Keratinocyte (primary cell): ENCODE measurements around the gene MAD1L1. TPM values are rescaled to one million over a fixed set of nuclear protein-coding genes. Genes with fewer than 3 reads are reported as not detected.

Experiments used
- DNase-seq: peaks from one replicate; pipeline ENCODE4 v3.0.0-alpha.2; 2011; ENCODE audit warnings: low read depth, missing footprints, low spot score
- FAIRE-seq: peaks from 2 replicates; lab custom pipeline; 2011; peaks lifted over from hg19 to GRCh38; lab: Jason Lieb, UNC
- H2AFZ ChIP-seq: 2 replicates; pipeline ENCODE4 v1.6.0; 2012; ENCODE audit warnings: low read length, control low read depth, inconsistent platforms; ENCODE audit not compliant: control insufficient read depth
- H3K27ac ChIP-seq: 2 replicates; pipeline ENCODE4 v1.5.1; 2011; ENCODE audit warnings: low read length; ENCODE audit not compliant: control insufficient read depth, insufficient read depth
- H3K27me3 ChIP-seq: 3 replicates; pipeline ENCODE4 v1.6.0; 2011; ENCODE audit warnings: low read length; ENCODE audit not compliant: control insufficient read depth, insufficient read depth; ENCODE audit errors: extremely low read depth
- H3K36me3 ChIP-seq, 2 experiments: 2 replicates in 1 of 2; 3 replicates in 1 of 2; pipeline ENCODE4 v1.5.1; 2011; ENCODE audit warnings: low read length in 2 of 2, mild to moderate bottlenecking in 1 of 2; ENCODE audit not compliant: control insufficient read depth in 2 of 2, insufficient read depth in 2 of 2; ENCODE audit errors: extremely low read depth in 1 of 2
- H3K4me1 ChIP-seq: 3 replicates; pipeline ENCODE4 v1.5.1; 2011; ENCODE audit warnings: low read length; ENCODE audit not compliant: control insufficient read depth, insufficient read depth; ENCODE audit errors: extremely low read depth
- H3K4me2 ChIP-seq: 3 replicates; pipeline ENCODE4 v1.6.0; 2011; ENCODE audit warnings: low read depth, low read length; ENCODE audit not compliant: control insufficient read depth, insufficient read depth; ENCODE audit errors: extremely low read depth
- H3K4me3 ChIP-seq, 3 experiments: fragments of 200-600 bp in 1 of 3; sonication (generic) in 1 of 3; 2 replicates in 2 of 3; 3 replicates in 1 of 3; pipeline ENCODE4 v1.5.1; 2011 to 2016; ENCODE audit warnings: low read length in 3 of 3, mild to moderate bottlenecking in 3 of 3, control low read depth in 2 of 3, inconsistent platforms in 1 of 3, low read depth in 1 of 3, mixed read lengths in 1 of 3, mixed run types in 1 of 3, moderate library complexity in 1 of 3; ENCODE audit not compliant: control insufficient read depth in 2 of 3, insufficient read depth in 2 of 3; ENCODE audit errors: extremely low read depth in 1 of 3
- H3K79me2 ChIP-seq: 2 replicates; pipeline ENCODE4 v1.6.0; 2012; ENCODE audit warnings: low read length; ENCODE audit not compliant: control insufficient read depth, insufficient read depth
- H3K9ac ChIP-seq: 3 replicates; pipeline ENCODE4 v1.6.0; 2011; ENCODE audit warnings: low read length; ENCODE audit not compliant: control insufficient read depth, insufficient read depth; ENCODE audit errors: extremely low read depth
- H3K9me1 ChIP-seq: 3 replicates; pipeline ENCODE4 v1.6.0; 2011; ENCODE audit warnings: low read length; ENCODE audit not compliant: control insufficient read depth, insufficient read depth; ENCODE audit errors: extremely low read depth
- H3K9me3 ChIP-seq: 2 replicates; pipeline ENCODE4 v1.5.1; 2012; ENCODE audit warnings: low read depth, low read length; ENCODE audit not compliant: control insufficient read depth
- H4K20me1 ChIP-seq: 3 replicates; pipeline ENCODE4 v1.6.0; 2011; ENCODE audit warnings: low read length; ENCODE audit not compliant: control insufficient read depth, insufficient read depth; ENCODE audit errors: extremely low read depth
- EZH2 ChIP-seq: IDR thresholded peaks from one replicate; pipeline ENCODE4 v1.6.1; 2012; ENCODE audit warnings: inconsistent platforms, mild to moderate bottlenecking, low read length, moderate library complexity
- dilution Hi-C: fragments of 300-500 bp; cut with MboI; formaldehyde crosslinking; loops from one replicate; pipeline ENCODE4 v1.7.0; 2020; ENCODE audit warnings: low sequenced_read_pairs; ENCODE audit not compliant: extremely low pct_ligation_motif_present
- polyA plus RNA-seq, 5 experiments: library from polyadenylated mRNA; depleted of rRNA in 3 of 5; stranded (reverse) in 3 of 5; stranded (forward) in 1 of 5; unstranded in 1 of 5; fragments of >200 nt; gene quantifications; 1 replicate in 1 of 5; 2 replicates in 3 of 5; 3 replicates in 1 of 5; pipeline versions ENCODE4 v1.2.1 to v1.2.3, GENCODE V29; 2011 to 2012; ENCODE audit warnings: missing spikeins in 2 of 5, low read depth in 1 of 5, low replicate concordance in 1 of 5
- TF ChIP-seq, protein P1 (sequence below), 3 experiments: IDR thresholded peaks in 1 of 3; conservative IDR thresholded peaks in 1 of 3; optimal IDR thresholded peaks in 1 of 3; 2 replicates in 2 of 3; 3 replicates in 1 of 3; pipeline versions ENCODE3 to v1.5.1; 2011; ENCODE audit warnings: low read length in 3 of 3, mild to moderate bottlenecking in 3 of 3, moderate library complexity in 2 of 3, control low read depth in 1 of 3, inconsistent platforms in 1 of 3; ENCODE audit not compliant: insufficient read depth in 2 of 3; ENCODE audit errors: extremely low read depth in 1 of 3

Gene MAD1L1
- polyA plus RNA-seq, 1 donor (not counting 4 experiments of a cell fraction or from before 2014, with no cell fraction given), result 18.0 TPM

GRCh38 chr7:1856161-1856887 lies 376.4 kb downstream of the MAD1L1 start:
- no peak overlapping the region for H3K9ac ChIP-seq
- DNase-seq, result no peak

DNA sequence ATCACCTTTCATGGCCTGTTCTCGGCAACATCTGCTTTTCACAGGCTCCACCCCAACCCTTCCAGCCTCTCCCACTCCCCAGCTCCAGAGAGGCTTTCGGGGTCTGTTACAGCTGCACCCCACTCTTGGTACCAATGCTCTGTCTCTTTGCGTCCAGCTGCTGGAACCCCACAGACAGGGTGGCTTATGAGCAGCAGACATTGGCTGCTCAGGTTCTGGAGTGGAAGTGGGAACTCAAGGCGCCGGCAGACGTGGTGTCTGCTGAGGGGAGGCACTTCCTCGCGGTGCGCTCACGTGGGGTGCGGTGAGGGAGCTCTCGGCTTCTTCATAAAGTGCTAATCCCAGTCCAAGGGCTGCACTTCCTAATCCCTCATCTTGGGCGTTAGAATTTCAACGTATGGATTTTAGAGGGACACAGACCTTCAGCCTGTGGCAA lies 377.0 kb downstream of the MAD1L1 start:
- Histone ChIP-seq H3K27ac (no peak overlapping the region), H2AFZ (no peak overlapping the region), H4K20me1 (no peaks in the 10 kb centered on the region), H3K4me2 (no peak overlapping the region), H3K4me3 (no peak overlapping the region), H3K9me1 (no peaks in the 10 kb centered on the region), H3K36me3 (no peaks in the 10 kb centered on the region), H3K9me3 (no peaks in the 10 kb centered on the region), H3K79me2 (no peaks in the 10 kb centered on the region), H3K9ac (no peak overlapping the region), H3K4me1 (no peaks in the 10 kb centered on the region), H3K27me3 (no peaks in the 10 kb centered on the region)
- dilution Hi-C loops, result no loop called here
- DNase-seq (no peak), FAIRE-seq (no peak)
- TF ChIP-seq EZH2, result no peak
- TF ChIP-seq, protein P1, sequence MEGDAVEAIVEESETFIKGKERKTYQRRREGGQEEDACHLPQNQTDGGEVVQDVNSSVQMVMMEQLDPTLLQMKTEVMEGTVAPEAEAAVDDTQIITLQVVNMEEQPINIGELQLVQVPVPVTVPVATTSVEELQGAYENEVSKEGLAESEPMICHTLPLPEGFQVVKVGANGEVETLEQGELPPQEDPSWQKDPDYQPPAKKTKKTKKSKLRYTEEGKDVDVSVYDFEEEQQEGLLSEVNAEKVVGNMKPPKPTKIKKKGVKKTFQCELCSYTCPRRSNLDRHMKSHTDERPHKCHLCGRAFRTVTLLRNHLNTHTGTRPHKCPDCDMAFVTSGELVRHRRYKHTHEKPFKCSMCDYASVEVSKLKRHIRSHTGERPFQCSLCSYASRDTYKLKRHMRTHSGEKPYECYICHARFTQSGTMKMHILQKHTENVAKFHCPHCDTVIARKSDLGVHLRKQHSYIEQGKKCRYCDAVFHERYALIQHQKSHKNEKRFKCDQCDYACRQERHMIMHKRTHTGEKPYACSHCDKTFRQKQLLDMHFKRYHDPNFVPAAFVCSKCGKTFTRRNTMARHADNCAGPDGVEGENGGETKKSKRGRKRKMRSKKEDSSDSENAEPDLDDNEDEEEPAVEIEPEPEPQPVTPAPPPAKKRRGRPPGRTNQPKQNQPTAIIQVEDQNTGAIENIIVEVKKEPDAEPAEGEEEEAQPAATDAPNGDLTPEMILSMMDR (optimal IDR thresholded peaks at IDR 0.05 in 1 of 3, IDR thresholded peaks at IDR 0.05 in 1 of 3, conservative IDR thresholded peaks at IDR 0.05 in 1 of 3; ENCODE audit: extremely low read depth in 1 of 3, insufficient read depth in 2 of 3, low read length in 3 of 3), result no peak

More at GRCh38 chr7:1856161-1856887, 376.4 kb downstream of the MAD1L1 start:
- no peak overlapping the region for H3K27ac ChIP-seq
- H3K4me3 ChIP-seq, result no peak overlapping the region
- no peaks in the 10 kb centered on the region for H3K9me3 ChIP-seq
- H2AFZ ChIP-seq, result no peak overlapping the region
- H3K79me2 ChIP-seq, result no peaks in the 10 kb centered on the region
- TF ChIP-seq, protein P1 (optimal IDR thresholded peaks at IDR 0.05 in 1 of 3, IDR thresholded peaks at IDR 0.05 in 1 of 3, conservative IDR thresholded peaks at IDR 0.05 in 1 of 3; ENCODE audit: extremely low read depth in 1 of 3, insufficient read depth in 2 of 3, low read length in 3 of 3), result no peak
- no peak for TF ChIP-seq EZH2
- no peaks in the 10 kb centered on the region for H3K36me3 ChIP-seq
- dilution Hi-C loops, result no loop called here
- FAIRE-seq, result no peak
- H3K27me3 ChIP-seq, result no peaks in the 10 kb centered on the region
- H3K4me1 ChIP-seq, result no peaks in the 10 kb centered on the region
- no peaks in the 10 kb centered on the region for H3K9me1 ChIP-seq
- no peaks in the 10 kb centered on the region for H4K20me1 ChIP-seq
- no peak overlapping the region for H3K4me2 ChIP-seq
